ENCODE results near the gene EVC2.

DNA sequence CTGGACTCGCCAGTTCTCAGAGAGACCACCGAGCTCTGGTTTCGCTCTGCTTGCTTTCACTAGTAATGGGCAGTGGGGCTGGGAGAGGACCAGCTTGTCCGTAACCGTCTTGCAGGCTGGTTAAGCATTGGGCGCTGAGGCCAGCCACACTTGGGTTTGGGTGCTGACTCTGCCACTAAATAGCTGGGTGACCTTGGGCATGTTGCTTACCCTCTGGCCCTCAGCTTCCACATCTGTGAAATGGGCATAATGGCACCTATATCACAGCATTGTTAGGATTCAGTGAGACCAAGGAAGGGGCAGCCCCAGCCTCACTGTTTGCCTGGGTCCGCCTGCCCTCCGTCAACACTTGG is 46.1 kb upstream of the EVC2 start:
- TF ChIP-seq, protein P1, sequence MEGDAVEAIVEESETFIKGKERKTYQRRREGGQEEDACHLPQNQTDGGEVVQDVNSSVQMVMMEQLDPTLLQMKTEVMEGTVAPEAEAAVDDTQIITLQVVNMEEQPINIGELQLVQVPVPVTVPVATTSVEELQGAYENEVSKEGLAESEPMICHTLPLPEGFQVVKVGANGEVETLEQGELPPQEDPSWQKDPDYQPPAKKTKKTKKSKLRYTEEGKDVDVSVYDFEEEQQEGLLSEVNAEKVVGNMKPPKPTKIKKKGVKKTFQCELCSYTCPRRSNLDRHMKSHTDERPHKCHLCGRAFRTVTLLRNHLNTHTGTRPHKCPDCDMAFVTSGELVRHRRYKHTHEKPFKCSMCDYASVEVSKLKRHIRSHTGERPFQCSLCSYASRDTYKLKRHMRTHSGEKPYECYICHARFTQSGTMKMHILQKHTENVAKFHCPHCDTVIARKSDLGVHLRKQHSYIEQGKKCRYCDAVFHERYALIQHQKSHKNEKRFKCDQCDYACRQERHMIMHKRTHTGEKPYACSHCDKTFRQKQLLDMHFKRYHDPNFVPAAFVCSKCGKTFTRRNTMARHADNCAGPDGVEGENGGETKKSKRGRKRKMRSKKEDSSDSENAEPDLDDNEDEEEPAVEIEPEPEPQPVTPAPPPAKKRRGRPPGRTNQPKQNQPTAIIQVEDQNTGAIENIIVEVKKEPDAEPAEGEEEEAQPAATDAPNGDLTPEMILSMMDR (conservative IDR thresholded peaks at IDR 0.05; ENCODE audit: low read length): no peak
- TF ChIP-seq EZH2phosphoT487 (IDR thresholded peaks at IDR 0.05; ENCODE audit: borderline replicate concordance, low read depth, low read length): no peak
